H1 (cell line): Measurements from ENCODE around the gene MEIOB. TPM values are rescaled to one million over a fixed set of nuclear protein-coding genes. Genes with fewer than 3 reads are reported as not detected.

Experiments
- CTCF ChIA-PET: fragments of 300-600 bp; sonication (Branson Sonifier 250); formaldehyde crosslinking; loops from one replicate; lab custom pipeline; 2021; ENCODE audit not compliant: partially characterized antibody; lab: Charles Lee
- POLR2A ChIA-PET: fragments of 300-600 bp; sonication (Branson Sonifier 250); formaldehyde crosslinking; loops from one replicate; lab custom pipeline; 2021; ENCODE audit warnings: inconsistent platforms; ENCODE audit not compliant: partially characterized antibody; lab: Charles Lee
- DNase-seq, 2 experiments: peaks; one replicate each; pipeline versions ENCODE4 v3.0.0 to v3.0.0-alpha.2; 2010 to 2022; ENCODE audit warnings: low spot score in 2 of 2, low read depth in 1 of 2, mixed read lengths in 1 of 2
- FAIRE-seq: peaks from 2 replicates; lab custom pipeline; 2011; peaks lifted over from hg19 to GRCh38; lab: Jason Lieb, UNC
- H2AFZ ChIP-seq: 2 replicates; pipeline ENCODE4 v1.8.1; 2012; ENCODE audit warnings: low read length, inconsistent platforms
- H2AK5ac ChIP-seq: 2 replicates; pipeline ENCODE4 v1.6.1; 2013; ENCODE audit warnings: low read depth, low read length
- H2BK120ac ChIP-seq: replicated peaks from 2 replicates; pipeline ENCODE3; 2013; ENCODE audit warnings: low read depth, low read length, inconsistent platforms
- H2BK12ac ChIP-seq: 2 replicates; pipeline ENCODE4 v1.6.1; 2013; ENCODE audit warnings: low read depth, low read length
- H2BK15ac ChIP-seq: 2 replicates; pipeline ENCODE4 v1.6.1; 2013; ENCODE audit warnings: low read length
- H2BK20ac ChIP-seq: 2 replicates; pipeline ENCODE4 v1.6.1; 2013; ENCODE audit warnings: low read length
- H2BK5ac ChIP-seq: 2 replicates; pipeline ENCODE4 v1.6.1; 2013; ENCODE audit warnings: low read depth, low read length
- H3K14ac ChIP-seq: 2 replicates; pipeline ENCODE4 v1.6.1; 2013; ENCODE audit warnings: inconsistent platforms; ENCODE audit not compliant: insufficient read length
- H3K18ac ChIP-seq: 2 replicates; pipeline ENCODE4 v1.6.1; 2013; ENCODE audit warnings: low read length; ENCODE audit errors: extremely low read depth
- H3K23ac ChIP-seq: 2 replicates; pipeline ENCODE4 v1.6.1; 2013; ENCODE audit warnings: inconsistent platforms; ENCODE audit not compliant: insufficient read length
- H3K23me2 ChIP-seq: 2 replicates; pipeline ENCODE4 v1.6.1; 2013; ENCODE audit warnings: low read depth, low read length
- H3K27ac ChIP-seq: 2 replicates; pipeline ENCODE4 v1.6.1; 2011; ENCODE audit warnings: low read depth, low read length, inconsistent platforms
- H3K27me3 ChIP-seq, 4 experiments: replicated peaks in 1 of 4; 1 replicate in 1 of 4; 2 replicates in 3 of 4; pipeline versions ENCODE4 v1.6.1 to v1.8.1; 2011 to 2013; ENCODE audit warnings: low read length in 3 of 4, mild to moderate bottlenecking in 3 of 4, inconsistent platforms in 2 of 4, mixed read lengths in 2 of 4, moderate library complexity in 1 of 4; ENCODE audit not compliant: control insufficient read depth in 3 of 4, insufficient read depth in 3 of 4; ENCODE audit errors: extremely low read depth in 1 of 4
- H3K36me3 ChIP-seq, 4 experiments: 2 replicates each; pipeline versions ENCODE4 v1.6.1 to v1.8.1; 2011 to 2013; ENCODE audit warnings: mild to moderate bottlenecking in 4 of 4, low read length in 3 of 4, moderate library complexity in 2 of 4, control low read depth in 1 of 4, inconsistent platforms in 1 of 4; ENCODE audit not compliant: insufficient read depth in 4 of 4, control insufficient read depth in 2 of 4
- H3K4ac ChIP-seq: replicated peaks from 2 replicates; pipeline ENCODE3; 2013; ENCODE audit warnings: low read length, low read depth, mixed read lengths, inconsistent platforms; ENCODE audit not compliant: insufficient read length
- H3K4me1 ChIP-seq, 4 experiments: replicated peaks in 1 of 4; 1 replicate in 1 of 4; 2 replicates in 3 of 4; pipeline versions ENCODE4 v1.6.1 to v1.8.1; 2011 to 2013; ENCODE audit warnings: low read length in 3 of 4, inconsistent platforms in 2 of 4, mixed read lengths in 1 of 4; ENCODE audit not compliant: insufficient read depth in 4 of 4, control insufficient read depth in 3 of 4
- H3K4me2 ChIP-seq, 2 experiments: 2 replicates each; pipeline versions ENCODE4 v1.6.1 to v1.8.1; 2011 to 2013; ENCODE audit warnings: low read depth in 2 of 2, low read length in 2 of 2, control low read depth in 1 of 2, inconsistent platforms in 1 of 2, mild to moderate bottlenecking in 1 of 2; ENCODE audit not compliant: insufficient read depth in 1 of 2
- H3K4me3 ChIP-seq, 4 experiments: fragments of 200-600, 300-600 bp in 1 of 4; sonication (generic), shearing (Covaris generic), sonication (Bioruptor Twin) in 1 of 4; 2 replicates each; pipeline versions ENCODE4 v1.5.1 to v1.8.1; 2011 to 2016; ENCODE audit warnings: low read length in 4 of 4, low read depth in 3 of 4, control low read depth in 2 of 4, inconsistent platforms in 2 of 4, mild to moderate bottlenecking in 2 of 4, mixed read lengths in 1 of 4, moderate library complexity in 1 of 4; ENCODE audit not compliant: insufficient read depth in 2 of 4; ENCODE audit errors: extremely low read depth in 1 of 4
- H3K56ac ChIP-seq: replicated peaks from 2 replicates; pipeline ENCODE3; 2013; ENCODE audit warnings: low read depth, mild to moderate bottlenecking, mixed read lengths, low read length, inconsistent platforms; ENCODE audit not compliant: insufficient read length
- H3K79me1 ChIP-seq: 2 replicates; pipeline ENCODE4 v1.6.1; 2013; ENCODE audit warnings: low read depth, low read length, control low read depth
- H3K79me2 ChIP-seq, 2 experiments: 2 replicates each; pipeline versions ENCODE4 v1.6.1 to v1.8.1; 2012 to 2013; ENCODE audit warnings: low read length in 2 of 2, mild to moderate bottlenecking in 2 of 2, inconsistent platforms in 1 of 2; ENCODE audit not compliant: insufficient read depth in 2 of 2, control insufficient read depth in 1 of 2
- H3K9ac ChIP-seq, 4 experiments: replicated peaks in 1 of 4; 1 replicate in 1 of 4; 2 replicates in 3 of 4; pipeline versions ENCODE4 v1.6.1 to v1.8.1; 2011 to 2013; ENCODE audit warnings: low read depth in 3 of 4, low read length in 3 of 4, control low read depth in 2 of 4, mild to moderate bottlenecking in 2 of 4, moderate library complexity in 2 of 4, inconsistent platforms in 1 of 4; ENCODE audit errors: extremely low read depth in 1 of 4
- H3K9me3 ChIP-seq, 2 experiments: 2 replicates each; pipeline versions ENCODE4 v1.6.1 to v1.8.1; 2012 to 2013; ENCODE audit warnings: mild to moderate bottlenecking in 2 of 2, moderate library complexity in 2 of 2, control low read depth in 1 of 2, inconsistent platforms in 1 of 2, low read depth in 1 of 2, low read length in 1 of 2, mixed read lengths in 1 of 2; ENCODE audit not compliant: insufficient read depth in 2 of 2
- H4K20me1 ChIP-seq, 2 experiments: replicated peaks in 1 of 2; 2 replicates each; pipeline versions ENCODE3 to v1.8.1; 2011 to 2013; ENCODE audit warnings: inconsistent platforms in 2 of 2, low read length in 2 of 2, mild to moderate bottlenecking in 1 of 2; ENCODE audit not compliant: insufficient read depth in 2 of 2, control insufficient read depth in 1 of 2
- H4K5ac ChIP-seq: 2 replicates; pipeline ENCODE4 v1.6.1; 2013; ENCODE audit warnings: low read length, low read depth, mixed read lengths, inconsistent platforms; ENCODE audit not compliant: insufficient read length
- H4K8ac ChIP-seq: 2 replicates; pipeline ENCODE4 v1.8.0; 2013; ENCODE audit warnings: mild to moderate bottlenecking, moderate library complexity, low read length, inconsistent platforms; ENCODE audit not compliant: insufficient read depth; ENCODE audit errors: extremely low read depth
- H4K91ac ChIP-seq: replicated peaks from 2 replicates; pipeline ENCODE3; 2013; ENCODE audit warnings: low read length, mixed read lengths, inconsistent platforms; ENCODE audit not compliant: insufficient read length
- WGBS, 2 experiments: shearing (Covaris generic) in 1 of 2; methylation state at CpG; one replicate each; pipeline versions ENCODE4 v1.1.6 to v1.1.7; 2013 to 2015; ENCODE audit warnings: low lambda C conversion rate in 2 of 2, mixed read lengths in 2 of 2, inconsistent platforms in 1 of 2, low coverage in 1 of 2, missing lambda C conversion rate in 1 of 2; ENCODE audit not compliant: insufficient replicate concordance in 2 of 2, insufficient coverage in 1 of 2, insufficient read length in 1 of 2; ENCODE audit errors: extremely low coverage in 1 of 2, missing lambda C conversion rate in 1 of 2; 5-methylcytosine and 5-hydroxymethylcytosine counted together
- polyA plus RNA-seq, 7 experiments: library from polyadenylated mRNA; depleted of rRNA in 3 of 7; stranded (reverse) in 5 of 7; unstranded in 2 of 7; fragments of >200 nt in 5 of 7; fragments of 200-250 nt in 2 of 7; gene quantifications; 1 replicate in 5 of 7; 2 replicates in 1 of 7; 4 replicates in 1 of 7; pipeline versions ENCODE4 v1.2.1 to v1.2.3, GENCODE V29; 2011 to 2013; ENCODE audit warnings: missing spikeins in 2 of 7, mixed read lengths in 2 of 7
- total RNA-seq: library from RNA; stranded (reverse); fragmentation: NEBNext Ultra II Directional; extraction: Animal tissue kit (Norgen Biotek cat#: 25700); gene quantifications from 2 replicates; pipeline ENCODE4 v1.2.1, GENCODE V29; 2021

MEIOB gene
- total and polyA plus RNA-seq, 2 of the 8 experiments (the other 6 are each of a cell fraction or from before 2014, with no cell fraction given) = 0.63 to 1.1 TPM

- no peak for DNase-seq
- Histone ChIP-seq H3K9ac (no peak overlapping the region), H3K9me3 (no peaks in the 10 kb centered on the region), H2BK5ac (no peak overlapping the region), H3K14ac (no peak overlapping the region), H2AFZ (no peak overlapping the region), H3K4ac (no peak overlapping the region), H4K91ac (no peak overlapping the region), H2BK120ac (no peak overlapping the region), H2BK20ac (no peak overlapping the region), H4K20me1 (no peaks in the 10 kb centered on the region), H2BK12ac (no peak overlapping the region), H3K79me1 (no peaks in the 10 kb centered on the region), H3K27me3 (0 out of 7 replicates have a peak, but pooled peaks cover 0 to 3% (median 0%) of the 10 kb centered on the region in 4 experiments), H3K36me3 (no peaks in the 10 kb centered on the region), H3K27ac (no peak overlapping the region), H2BK15ac (no peak overlapping the region), H3K4me3 (no peak overlapping the region), H3K23me2 (no peaks in the 10 kb centered on the region), H3K4me2 (no peak overlapping the region), H3K56ac (no peak overlapping the region), H4K8ac (no peak overlapping the region), H3K4me1 (no peaks in the 10 kb centered on the region), H2AK5ac (no peak overlapping the region), H3K23ac (no peak overlapping the region), H4K5ac (no peak overlapping the region), H3K79me2 (no peaks in the 10 kb centered on the region), H3K18ac (no peak overlapping the region)
- 85% methylated on average over 16 of the region's 16 CpGs; no CpG with 5 or more reads in 1 of the 2 experiments for WGBS, 2 experiments
- POLR2A ChIA-PET = interaction anchor here (1.2 to 1.3 kb wide), 2 partner anchors 18 to 75 kb away, joined by 3 to 4 read pairs; partner anchors contain the start of genes MEIOB and RPS2
- CTCF ChIA-PET = interaction anchor here (0.7 to 1.5 kb wide), 3 partner anchors 10 to 42 kb away, joined by 3 to 6 read pairs (median 3); no protein-coding TSS in a partner anchor
- FAIRE-seq = no peak
Measured at GRCh38 chr16:1890024-1890707, 18.2 kb upstream of the MEIOB start.
